T-cell (primary cell): ENCODE measurements around the gene FOXP1. TPM values are rescaled to one million over a fixed set of nuclear protein-coding genes. Genes with fewer than 3 reads are reported as not detected.

Experiments
- ATAC-seq, 4 experiments: fragments of 200-7000 bp in 3 of 4; fragments of 150-1000 bp in 1 of 4; cut with Tn5 transposase; replicated peaks in 1 of 4; 1 replicate in 3 of 4; 2 replicates in 1 of 4; pipeline ENCODE4 v1.10.0; 2021; ENCODE audit warnings: moderate library complexity in 3 of 4, mild to moderate bottlenecking in 2 of 4, moderate number of reproducible peaks in 1 of 4
- CTCF ChIA-PET, 2 donors: fragments of 300-600 bp; sonication (Branson Sonifier 250); formaldehyde crosslinking; loops; one replicate each; lab custom pipeline; 2022; ENCODE audit warnings: antibody characterized with exemption in 2 of 2; lab: Charles Lee
- POLR2A ChIA-PET, 2 donors: fragments of 300-600 bp; sonication (Branson Sonifier 250); formaldehyde crosslinking; loops; one replicate each; lab custom pipeline; 2022; ENCODE audit warnings: antibody characterized with exemption in 2 of 2; lab: Charles Lee
- DNase-seq, 35 experiments: peaks; one replicate each; pipeline versions ENCODE4 v3.0.0 to v3.0.0-alpha.2; 2013 to 2023
- H3K27ac ChIP-seq: one replicate; pipeline ENCODE4 v1.5.1; 2013; ENCODE audit warnings: low read length
- H3K27me3 ChIP-seq, 2 experiments: replicated peaks in 1 of 2; 1 replicate in 1 of 2; 2 replicates in 1 of 2; pipeline versions ENCODE4 v1.6.1 to v1.7.0; 2013; ENCODE audit warnings: low read length in 1 of 2, mixed read lengths in 1 of 2; ENCODE audit not compliant: control insufficient read depth in 2 of 2, insufficient read depth in 2 of 2; ENCODE audit errors: extremely low read depth in 1 of 2
- H3K36me3 ChIP-seq, 2 donors: 1 replicate in 1 of 2; 2 replicates in 1 of 2; pipeline versions ENCODE4 v1.6.1 to v1.7.0; 2013; ENCODE audit warnings: low read length in 1 of 2; ENCODE audit not compliant: control insufficient read depth in 2 of 2, insufficient read depth in 1 of 2; ENCODE audit errors: extremely low read depth in 1 of 2
- H3K4me1 ChIP-seq, 2 experiments: 1 replicate in 1 of 2; 2 replicates in 1 of 2; pipeline versions ENCODE4 v1.6.1 to v1.7.0; 2013; ENCODE audit warnings: low read length in 2 of 2, mixed read lengths in 1 of 2; ENCODE audit not compliant: insufficient read depth in 2 of 2, control insufficient read depth in 1 of 2; ENCODE audit errors: extremely low read depth in 1 of 2
- H3K4me3 ChIP-seq, 2 donors: 1 replicate in 1 of 2; 2 replicates in 1 of 2; pipeline versions ENCODE4 v1.5.1 to v1.7.0; 2013; ENCODE audit warnings: mild to moderate bottlenecking in 2 of 2, low read length in 1 of 2, moderate library complexity in 1 of 2; ENCODE audit not compliant: control insufficient read depth in 1 of 2; ENCODE audit errors: extremely low read depth in 1 of 2
- H3K9me3 ChIP-seq: 2 replicates; pipeline ENCODE4 v1.7.0; 2013
- H3K27ac Mint-ChIP-seq, 2 donors: one replicate each; pipeline ENCODE4 v1.8.0; 2020 to 2021; ENCODE audit warnings: mild to moderate bottlenecking in 2 of 2, mixed read lengths in 2 of 2
- H3K27me3 Mint-ChIP-seq, 2 donors: one replicate each; pipeline ENCODE4 v1.8.0; 2021 to 2022; ENCODE audit warnings: mixed read lengths in 2 of 2
- H3K36me3 Mint-ChIP-seq: one replicate; pipeline ENCODE4 v1.8.0; 2021; ENCODE audit warnings: mixed read lengths
- H3K4me1 Mint-ChIP-seq, 3 donors: one replicate each; pipeline ENCODE4 v1.8.0; 2020 to 2022; ENCODE audit warnings: mixed read lengths in 3 of 3, mild to moderate bottlenecking in 1 of 3
- H3K4me3 Mint-ChIP-seq, 3 donors: one replicate each; pipeline ENCODE4 v1.8.0; 2020 to 2022; ENCODE audit warnings: mild to moderate bottlenecking in 3 of 3, mixed read lengths in 3 of 3, moderate library complexity in 3 of 3
- H3K9me3 Mint-ChIP-seq, 3 donors: one replicate each; pipeline ENCODE4 v1.8.0; 2020 to 2022; ENCODE audit warnings: mixed read lengths in 3 of 3
- WGBS: methylation state at CpG from one replicate; pipeline ENCODE4 v1.1.5; 2013; ENCODE audit warnings: missing lambda C conversion rate; ENCODE audit not compliant: insufficient coverage; 5-methylcytosine and 5-hydroxymethylcytosine counted together
- total RNA-seq, 35 experiments: library from RNA in 6 of 35; stranded (reverse) in 6 of 35; fragments of 120-200 nt in 1 of 35; gene quantifications; one replicate each; pipeline versions ENCODE4 v1.2.1 to v1.2.4 and lab custom pipeline; 2013 to 2026

Gene FOXP1
- total RNA-seq, 5 donors from 2014 or later (not counting 1 experiment from before 2014, with no cell fraction given): 258 to 586 (median 290) TPM

- POLR2A ChIA-PET: no interaction called here
- Mint-ChIP-seq H3K27ac (no peak overlapping the region), H3K27me3 (no peaks in the 10 kb centered on the region), H3K9me3 (no peaks in the 10 kb centered on the region), H3K4me3 (no peak overlapping the region), H3K4me1 (peaks cover 0 to 6% (median 2%) of the 10 kb centered on the region in 3 donors), H3K36me3 (peaks cover 10% of the 10 kb centered on the region)
- H3K36me3 ChIP-seq: no peaks in the 10 kb centered on the region
- 100% methylated on average over 4 of the region's 4 CpGs for WGBS
- ATAC-seq (no peak), DNase-seq (no peak)
- H3K27me3 ChIP-seq: no peaks in the 10 kb centered on the region
- no peak overlapping the region for H3K4me3 ChIP-seq
- H3K4me1 ChIP-seq: no peaks in the 10 kb centered on the region
- CTCF ChIA-PET: no interaction called here
- H3K9me3 ChIP-seq: no peaks in the 10 kb centered on the region
- H3K27ac ChIP-seq: no peak overlapping the region
Measured at GRCh38 chr3:71521021-71521352, 62.5 kb downstream of the FOXP1 start.

DNA sequence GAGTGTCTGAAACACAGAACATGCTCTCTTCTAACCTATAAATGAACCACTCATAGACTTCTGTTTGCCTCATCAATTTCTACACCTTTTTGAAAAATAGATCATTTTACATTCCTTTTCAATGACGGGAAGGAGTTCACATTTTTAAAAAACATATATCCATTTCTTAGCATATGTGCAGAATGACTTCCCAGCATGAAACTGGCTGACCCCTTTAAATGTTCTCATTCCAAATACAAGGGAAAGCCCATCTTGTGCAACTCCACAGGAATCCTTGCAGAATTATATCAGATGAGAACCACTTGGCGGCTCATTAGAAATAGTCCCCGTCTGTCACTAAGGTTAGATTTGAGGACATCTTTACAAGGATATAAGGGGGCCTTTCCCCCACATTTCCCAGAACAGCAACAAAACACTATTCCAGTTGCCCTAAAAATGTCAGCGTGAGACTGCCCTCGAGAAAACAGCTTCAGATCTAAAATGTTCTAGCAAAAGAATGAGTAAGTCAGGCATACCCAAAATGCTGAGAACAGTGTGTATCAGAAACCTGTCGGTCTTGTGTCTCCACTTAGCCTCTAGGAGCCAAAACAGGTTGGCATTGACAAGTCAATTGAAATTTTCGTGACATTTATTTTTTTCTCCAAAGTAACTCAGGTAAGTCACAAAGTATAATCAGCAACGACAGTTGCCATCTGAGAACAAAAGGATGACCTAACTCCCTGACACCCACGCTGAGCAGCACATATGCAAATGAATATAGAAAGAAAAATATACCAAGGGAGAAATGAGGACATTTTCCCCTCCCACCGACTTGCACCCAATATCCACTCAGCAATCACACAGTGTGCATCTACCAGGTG is 63.1 kb downstream of the FOXP1 start:
- H3K4me3 Mint-ChIP-seq: no peak overlapping the region
- POLR2A ChIA-PET: no interaction called here
- no peak for ATAC-seq

GRCh38 chr3:71518089-71518488 is 65.4 kb downstream of the FOXP1 start:
- no peak overlapping the region for H3K27ac Mint-ChIP-seq

More for the DNA sequence above, 63.1 kb downstream of the FOXP1 start:
- Mint-ChIP-seq H3K4me1 (peaks cover 0 to 6% (median 2%) of the 10 kb centered on the region in 3 donors), H3K36me3 (peaks cover 10% of the 10 kb centered on the region), H3K27ac (no peak overlapping the region), H3K27me3 (no peaks in the 10 kb centered on the region), H3K9me3 (no peaks in the 10 kb centered on the region)
- CTCF ChIA-PET: no interaction called here
- H3K27ac ChIP-seq: no peak overlapping the region
- H3K9me3 ChIP-seq: no peaks in the 10 kb centered on the region
- H3K4me1 ChIP-seq: no peaks in the 10 kb centered on the region
- no peak overlapping the region for H3K4me3 ChIP-seq
- no peaks in the 10 kb centered on the region for H3K27me3 ChIP-seq
- no peaks in the 10 kb centered on the region for H3K36me3 ChIP-seq
- 92% methylated on average over 4 of the region's 10 CpGs for WGBS
- DNase-seq: no peak

GRCh38 chr3:71517271-71517791 is 66.2 kb downstream of the FOXP1 start:
- POLR2A ChIA-PET: no interaction called here
- no peaks in the 10 kb centered on the region for H3K27me3 ChIP-seq
- CTCF ChIA-PET: no interaction called here
- H3K4me1 ChIP-seq: peaks cover 0 to under 1% of the 10 kb centered on the region in 2 experiments
- no peak for ATAC-seq
- H3K27ac Mint-ChIP-seq: no peak overlapping the region
- H3K36me3 ChIP-seq: no peaks in the 10 kb centered on the region
- H3K27me3 Mint-ChIP-seq: no peaks in the 10 kb centered on the region
- no peak overlapping the region for H3K4me3 ChIP-seq
- no peaks in the 10 kb centered on the region for H3K9me3 ChIP-seq
- H3K27ac ChIP-seq: no peak overlapping the region
- no peak for DNase-seq
- peaks cover 0 to 9% (median 2%) of the 10 kb centered on the region in 3 donors for H3K4me1 Mint-ChIP-seq
- no peaks in the 10 kb centered on the region for H3K9me3 Mint-ChIP-seq
- 100% methylated on average over 1 of the region's 3 CpGs for WGBS
- peaks cover 2% of the 10 kb centered on the region for H3K36me3 Mint-ChIP-seq
- H3K4me3 Mint-ChIP-seq: no peak overlapping the region

More at GRCh38 chr3:71518089-71518488, 65.4 kb downstream of the FOXP1 start:
- no peak overlapping the region for H3K27ac ChIP-seq
- H3K36me3 ChIP-seq: no peaks in the 10 kb centered on the region
- H3K9me3 ChIP-seq: no peaks in the 10 kb centered on the region
- H3K4me1 ChIP-seq: no peaks in the 10 kb centered on the region
- H3K9me3 Mint-ChIP-seq: no peaks in the 10 kb centered on the region
- ATAC-seq (no peak), DNase-seq (no peak)
- ChIA-PET CTCF (no interaction called here), POLR2A (no interaction called here)
- no peaks in the 10 kb centered on the region for H3K27me3 ChIP-seq
- no peak overlapping the region for H3K4me3 Mint-ChIP-seq
- no peaks in the 10 kb centered on the region for H3K27me3 Mint-ChIP-seq
- no peak overlapping the region for H3K4me3 ChIP-seq
- H3K36me3 Mint-ChIP-seq: peaks cover 7% of the 10 kb centered on the region
- peaks cover 0 to 6% (median 2%) of the 10 kb centered on the region in 3 donors for H3K4me1 Mint-ChIP-seq

DNA sequence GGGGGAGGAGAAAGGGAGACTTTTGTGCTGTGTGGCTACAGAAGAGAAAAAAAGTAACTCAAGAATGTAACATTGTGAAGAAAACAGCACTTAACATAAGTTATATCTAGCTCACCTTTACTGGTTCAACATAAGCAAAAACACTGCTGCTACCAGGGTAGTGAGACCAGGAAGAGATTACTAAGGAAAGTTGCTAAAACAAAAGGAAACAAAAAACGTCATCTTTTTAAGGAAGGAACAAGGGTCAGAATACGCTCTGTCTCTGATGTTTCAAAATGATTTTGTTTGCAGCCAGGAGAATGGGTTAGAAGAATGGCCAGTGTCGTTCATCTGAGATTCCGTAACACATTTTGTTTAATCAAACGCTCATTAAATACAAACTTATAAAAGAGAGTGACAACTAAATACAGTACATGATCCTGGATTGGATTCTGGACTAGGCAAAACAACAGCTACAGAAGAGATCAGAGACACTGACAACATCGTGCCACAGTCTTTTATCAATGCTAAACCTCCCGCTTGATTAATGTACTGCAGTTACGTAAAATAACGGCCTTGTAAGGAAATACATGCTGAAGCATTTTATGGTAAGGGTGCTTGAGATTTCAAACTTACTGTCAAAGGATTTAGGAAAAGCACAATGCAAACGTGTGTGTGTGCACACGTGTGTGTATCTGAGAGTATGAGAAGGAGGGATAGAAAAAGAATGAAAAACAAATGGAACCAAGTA is 67.7 kb downstream of the FOXP1 start:
- no peaks in the 10 kb centered on the region for H3K27me3 ChIP-seq
- no peak overlapping the region for H3K27ac Mint-ChIP-seq
- H3K27me3 Mint-ChIP-seq: no peaks in the 10 kb centered on the region
- peaks cover 2% of the 10 kb centered on the region for H3K36me3 Mint-ChIP-seq
- CTCF ChIA-PET: interaction anchor here (0.5 to 1.1 kb wide), 3 partner anchors 56 to 429 kb away, joined by 3 to 4 read pairs (median 3); no protein-coding TSS in a partner anchor
- ATAC-seq (no peak), DNase-seq (no peak)
- H3K4me1 ChIP-seq: peaks cover 10 to 14% of the 10 kb centered on the region in 2 experiments
- 85% methylated on average over 3 of the region's 11 CpGs for WGBS
- no peaks in the 10 kb centered on the region for H3K36me3 ChIP-seq
- H3K4me1 Mint-ChIP-seq: peaks cover 2 to 23% (median 4%) of the 10 kb centered on the region in 3 donors
- POLR2A ChIA-PET: interaction anchor here (0.5 to 0.8 kb wide), 6 partner anchors 51 to 509 kb away, joined by 3 to 7 read pairs (median 4); no protein-coding TSS in a partner anchor
- no peak overlapping the region for H3K4me3 Mint-ChIP-seq
- no peak overlapping the region for H3K27ac ChIP-seq
- H3K9me3 ChIP-seq: no peaks in the 10 kb centered on the region
- H3K9me3 Mint-ChIP-seq: no peaks in the 10 kb centered on the region
- H3K4me3 ChIP-seq: no peak overlapping the region

DNA sequence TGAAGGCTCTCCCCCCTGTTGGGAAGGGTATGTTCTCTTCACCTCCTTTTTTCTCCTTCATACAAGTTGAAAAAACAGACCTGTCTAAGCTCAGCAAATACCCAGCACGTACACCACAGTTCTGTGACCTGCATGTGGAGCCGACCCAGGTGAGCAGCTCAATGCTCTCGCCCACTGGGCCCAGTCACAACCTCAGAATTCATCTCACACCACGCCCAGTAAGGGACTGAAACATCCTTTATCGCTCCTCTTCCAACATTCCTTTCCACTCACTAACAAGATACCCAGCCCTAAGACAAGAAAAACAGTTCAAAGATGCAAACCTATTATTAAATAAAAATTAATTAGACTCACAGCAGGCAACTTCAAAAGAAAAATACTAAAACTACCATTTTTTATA is 68.9 kb downstream of the FOXP1 start:
- H3K27me3 Mint-ChIP-seq: no peaks in the 10 kb centered on the region
- H3K27ac ChIP-seq: no peak overlapping the region
- no peak for DNase-seq
- no peak overlapping the region for H3K27ac Mint-ChIP-seq
- H3K4me1 ChIP-seq: peaks cover 16 to 17% of the 10 kb centered on the region in 2 experiments
- H3K9me3 ChIP-seq: no peaks in the 10 kb centered on the region
- H3K4me1 Mint-ChIP-seq: peaks cover 2 to 28% (median 11%) of the 10 kb centered on the region in 3 donors
- POLR2A ChIA-PET: interaction anchor here (0.6 to 0.7 kb wide), 3 partner anchors 9 to 125 kb away, joined by 3 to 13 read pairs (median 5); no protein-coding TSS in a partner anchor
- ATAC-seq: no peak
- WGBS: 100% methylated on average over 4 of the region's 5 CpGs
- CTCF ChIA-PET: interaction anchor here in 1 of 2 donors (0.7 to 1.2 kb wide), 2 partner anchors 13 to 217 kb away, joined by 6 to 8 read pairs; no protein-coding TSS in a partner anchor
- H3K36me3 Mint-ChIP-seq: peaks cover 2% of the 10 kb centered on the region
- no peak overlapping the region for H3K4me3 ChIP-seq
- H3K36me3 ChIP-seq: no peaks in the 10 kb centered on the region
- no peaks in the 10 kb centered on the region for H3K9me3 Mint-ChIP-seq
- no peaks in the 10 kb centered on the region for H3K27me3 ChIP-seq
- no peak overlapping the region for H3K4me3 Mint-ChIP-seq
